NCI-H82 treated with DMSO at 0.1 percent for 48 hours (cell line): Measurements from ENCODE around the gene IL1RAP.
A peak's percentile ranks its signal among the peaks of the same experiment; 100 is the strongest.

Source experiments
- DNase-seq: peaks from one replicate; lab custom pipeline; 2025; ENCODE audit not compliant: unreplicated experiment; lab: John Stamatoyannopoulos, UW

Gene IL1RAP

GRCh38 chr3:190541008-190541407, 27.1 kb downstream of the IL1RAP start:
- DNase-seq: no peak

GRCh38 chr3:190541560-190541959, 27.7 kb downstream of the IL1RAP start:
- DNase-seq: no peak

DNA sequence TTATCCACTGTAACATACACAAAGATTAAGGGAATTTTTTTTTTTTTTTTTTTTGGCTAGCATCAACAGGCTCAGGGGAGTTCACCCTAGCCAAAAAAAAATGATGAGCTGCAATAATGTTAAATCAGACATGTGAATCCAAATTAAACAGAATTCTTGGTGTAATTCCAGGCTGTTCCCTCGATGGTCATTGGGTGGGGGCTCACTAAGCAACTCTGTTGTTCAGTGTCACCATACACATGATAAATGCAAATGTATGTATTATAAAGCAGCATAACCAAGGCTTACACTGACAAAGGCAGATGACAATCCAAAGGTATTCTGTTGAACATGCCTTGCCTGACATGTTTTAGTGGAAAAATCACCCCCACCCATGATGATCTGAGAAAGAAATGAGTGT, 29.0 kb downstream of the IL1RAP start:
- DNase-seq: no peak

DNA sequence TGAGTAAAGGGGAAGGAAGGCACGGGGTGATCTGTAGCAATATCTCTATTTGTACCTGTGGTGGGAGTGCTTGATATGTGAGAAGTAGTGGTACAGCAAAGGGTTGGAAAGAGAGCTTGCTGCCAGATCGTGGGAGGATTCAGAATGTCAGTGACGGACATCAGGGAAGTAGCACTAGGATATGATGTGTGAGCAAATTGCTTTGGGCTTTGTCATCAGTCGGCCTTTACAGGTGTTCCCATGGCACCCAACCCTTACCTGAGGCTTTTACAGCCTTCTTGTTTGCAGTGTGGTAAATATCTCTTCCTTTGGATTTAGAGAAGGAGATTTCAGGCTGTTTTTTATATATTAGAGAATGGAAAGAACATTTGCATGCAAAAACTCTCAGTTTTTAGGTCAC, 29.8 kb downstream of the IL1RAP start:
- no peak for DNase-seq

DNA sequence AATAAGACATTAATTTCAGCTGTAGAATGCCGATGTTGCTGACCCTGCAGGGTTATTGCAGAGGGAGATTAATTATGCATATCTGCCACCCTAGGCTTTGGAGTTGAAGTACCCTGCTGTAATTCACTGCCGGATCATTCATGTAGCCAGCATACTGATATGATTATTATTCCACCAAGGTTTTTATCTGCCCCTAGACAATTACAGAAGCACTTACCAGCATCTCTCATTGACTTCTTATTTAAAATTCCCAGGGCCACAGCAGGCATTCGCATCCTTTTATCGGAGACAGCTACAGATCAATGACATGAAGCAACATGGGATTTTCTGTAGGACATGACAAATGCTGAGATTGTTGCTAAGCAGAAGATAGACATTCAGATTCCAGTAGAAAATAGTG, 31.3 kb downstream of the IL1RAP start:
- DNase-seq: no peak

DNA sequence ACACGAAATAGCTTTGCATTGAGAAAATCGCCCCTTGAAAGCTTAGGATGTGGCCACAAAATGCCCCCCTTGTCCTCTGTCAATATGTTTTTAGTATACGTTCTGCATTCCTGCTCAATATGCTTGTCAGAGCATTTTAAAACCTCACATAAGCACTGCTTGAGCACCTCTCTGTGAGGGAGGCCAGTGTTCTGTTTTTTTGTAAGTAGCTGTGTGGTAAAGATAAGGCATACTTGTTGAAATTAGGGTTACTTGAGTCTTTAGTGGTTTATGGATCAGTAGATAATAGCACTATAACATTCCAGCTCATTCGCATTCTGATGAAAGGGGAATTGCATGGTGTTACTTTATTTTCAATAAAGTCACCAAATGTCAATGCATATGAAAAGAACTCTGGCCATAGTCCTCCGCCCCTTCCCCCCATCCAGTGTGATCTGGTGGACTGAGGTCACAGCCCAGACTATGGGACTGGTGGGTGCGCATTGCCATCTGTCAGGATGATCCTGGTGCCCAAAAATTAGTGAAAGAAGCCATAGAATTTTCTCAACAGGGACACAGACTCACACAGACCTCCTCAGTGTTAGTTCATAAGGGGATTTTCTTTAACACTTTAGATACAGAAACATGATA, 33.1 kb downstream of the IL1RAP start:
- DNase-seq: no peak

DNA sequence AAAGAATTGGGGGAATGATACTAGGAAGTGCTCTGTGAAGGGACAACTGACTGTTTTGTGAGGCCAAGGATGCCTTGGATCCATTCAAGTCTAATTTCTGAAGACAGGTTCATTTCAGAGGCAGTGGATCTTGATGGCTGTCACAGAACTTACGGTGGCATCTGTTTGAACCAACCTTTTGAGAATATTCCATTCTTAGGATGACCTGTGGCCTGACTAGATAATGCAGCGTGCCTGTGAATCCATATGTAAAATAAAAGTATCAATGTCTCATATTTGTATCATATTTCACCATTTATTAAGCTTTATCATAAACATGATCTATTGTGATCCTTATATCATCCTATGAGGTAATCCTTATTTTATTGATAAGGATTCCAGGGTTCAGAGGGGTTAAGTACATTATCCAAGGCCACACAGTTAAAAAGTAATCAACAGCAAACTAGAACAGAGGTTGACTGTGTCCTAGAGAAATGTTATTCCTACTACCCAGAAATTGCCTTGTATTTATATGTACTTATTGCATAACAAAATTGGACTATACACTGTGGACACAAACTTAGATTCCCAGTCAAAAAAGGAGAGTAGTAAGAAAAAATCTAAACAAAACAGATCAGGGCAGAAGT, 34.3 kb downstream of the IL1RAP start:
- DNase-seq: no peak

- no peak for DNase-seq
These were observed 38.1 kb downstream of the IL1RAP start for GRCh38 chr3:190552021-190552420.

DNA sequence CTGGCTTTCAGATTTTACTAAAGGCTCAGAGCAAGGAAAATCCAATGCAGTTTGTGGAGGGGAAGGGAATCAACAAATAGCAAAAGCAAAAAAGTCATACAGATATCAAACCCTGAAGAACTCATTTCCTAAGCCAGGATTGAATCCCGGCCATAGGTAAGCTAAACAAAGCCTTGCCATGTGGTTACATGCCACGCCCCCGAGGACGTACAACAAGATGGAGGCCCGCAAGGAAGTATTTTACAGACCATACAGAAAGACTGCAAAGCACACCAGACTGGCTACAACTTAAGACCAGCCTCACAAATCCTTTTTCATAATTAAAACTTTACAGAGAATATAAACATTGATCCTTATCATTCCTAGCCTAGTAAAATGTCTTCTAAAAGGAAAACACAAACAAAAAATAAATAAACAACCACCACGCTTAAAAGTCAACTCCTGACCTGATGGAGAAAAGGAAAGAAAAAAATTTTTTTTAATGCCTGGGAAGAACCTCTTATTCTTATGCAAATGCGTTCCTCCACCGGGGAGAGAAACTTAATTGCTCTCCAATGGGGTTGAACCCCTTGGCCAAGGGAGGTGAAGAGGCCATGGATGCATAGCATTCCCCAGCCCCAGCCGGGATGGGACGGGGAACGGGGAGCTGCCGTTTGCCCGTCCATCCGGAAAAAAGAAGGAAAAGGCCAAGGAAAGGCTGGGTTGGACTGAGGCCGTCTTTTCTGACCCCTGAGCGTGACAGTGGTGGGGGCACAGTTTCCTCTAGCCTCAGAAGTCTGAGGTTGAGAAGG, 39.3 kb downstream of the IL1RAP start:
- DNase-seq: peak; percentile 22

GRCh38 chr3:190554197-190554596, 40.3 kb downstream of the IL1RAP start:
- no peak for DNase-seq

DNA sequence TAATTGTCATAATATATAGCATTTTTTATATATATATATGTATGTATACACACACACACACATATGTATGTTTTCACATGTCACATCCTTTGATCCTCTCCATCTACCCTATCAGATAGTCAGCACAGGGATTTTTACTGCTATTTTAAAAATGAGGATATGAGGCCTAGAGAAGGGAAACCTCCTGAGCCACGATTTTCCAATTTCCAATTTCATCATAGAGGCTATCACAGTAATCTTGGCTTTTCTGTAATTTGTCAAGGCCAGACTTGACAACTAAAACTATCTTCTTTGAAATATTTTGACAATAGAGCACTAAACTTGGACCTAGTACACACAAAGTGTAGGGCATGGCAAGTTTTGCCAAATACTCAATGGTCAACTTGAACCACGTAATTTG, 42.5 kb downstream of the IL1RAP start:
- no peak for DNase-seq

DNA sequence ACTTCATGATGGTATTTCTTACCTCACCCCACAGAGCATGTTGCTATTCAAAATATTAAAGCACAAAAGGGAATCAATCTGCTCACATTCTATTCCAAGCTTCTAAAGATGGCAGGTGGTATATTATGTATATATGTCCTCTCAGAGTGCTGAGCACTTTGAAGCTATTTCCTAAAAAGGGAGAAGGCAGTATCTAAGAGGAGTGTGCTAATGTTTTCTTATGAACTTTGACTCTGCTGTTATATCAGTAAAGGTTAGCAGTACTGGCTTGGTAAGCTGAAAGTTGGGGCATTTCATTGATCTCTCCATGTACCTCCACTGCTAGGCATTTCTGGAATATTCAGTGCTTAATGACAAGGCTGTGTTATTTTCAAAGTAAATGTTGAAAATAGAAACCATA, 43.4 kb downstream of the IL1RAP start:
- DNase-seq: no peak

- DNase-seq: no peak
These were observed 44.4 kb downstream of the IL1RAP start for GRCh38 chr3:190558316-190558715.

DNA sequence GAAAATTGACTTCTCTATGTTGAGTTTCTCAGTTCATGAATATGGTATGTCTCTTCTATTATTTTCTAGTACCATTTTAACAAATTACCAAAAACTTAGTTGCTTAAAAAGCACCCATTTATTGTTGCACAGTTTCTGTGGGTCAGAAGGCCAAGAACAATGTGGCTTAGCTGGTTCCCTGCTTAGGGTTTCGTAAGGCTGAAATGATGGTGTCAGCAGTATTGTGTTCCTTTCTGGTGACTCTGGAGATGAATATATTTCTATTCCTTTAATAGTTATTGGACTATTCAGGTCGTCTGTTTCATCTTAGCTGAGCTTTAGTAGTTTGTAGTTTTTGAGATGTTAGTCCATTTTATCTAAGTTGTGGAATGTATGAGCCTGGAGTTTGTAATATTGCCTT, 44.9 kb downstream of the IL1RAP start:
- no peak for DNase-seq

DNA sequence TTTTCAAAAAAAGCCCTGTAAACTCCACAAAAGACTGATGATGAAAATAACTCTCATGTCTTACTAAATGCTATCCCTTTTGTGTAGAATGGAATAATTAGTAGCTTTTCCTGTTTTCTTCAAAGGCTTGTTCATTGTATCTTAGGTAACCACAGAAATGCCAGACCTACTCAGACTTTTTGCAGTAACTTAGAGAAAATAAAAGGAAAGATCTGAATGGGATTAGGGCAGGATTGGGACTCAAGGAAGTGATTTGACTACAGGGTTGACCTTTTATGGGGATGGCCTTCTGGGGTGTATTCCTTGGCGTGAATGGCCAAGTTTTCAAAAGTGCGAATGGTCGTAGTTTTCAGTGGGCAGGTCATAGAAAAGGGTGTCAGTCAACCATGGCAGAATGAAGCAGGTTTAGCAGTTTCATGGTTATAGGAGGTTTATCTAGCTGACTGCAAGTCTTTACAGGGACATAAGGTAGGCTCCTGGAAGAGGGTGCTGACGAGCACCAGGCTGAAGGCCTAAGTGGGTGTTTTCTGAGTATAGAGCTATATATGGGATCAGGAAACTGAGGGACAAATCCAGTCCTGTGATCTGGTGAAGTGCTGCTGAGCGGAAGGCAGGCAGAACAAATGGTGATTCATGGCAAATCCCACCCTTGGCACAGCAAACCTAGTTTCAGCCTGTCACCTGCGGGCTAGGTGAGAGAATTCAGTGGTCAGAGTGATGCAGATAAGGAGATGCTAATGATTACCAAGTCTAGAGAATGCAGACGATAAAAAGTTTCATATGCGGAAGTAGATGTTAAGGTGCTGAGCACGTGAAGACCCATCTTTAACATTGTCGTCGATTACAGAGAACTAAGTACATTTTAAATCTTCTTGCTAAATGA, 46.4 kb downstream of the IL1RAP start:
- DNase-seq: peak; percentile 19

DNA sequence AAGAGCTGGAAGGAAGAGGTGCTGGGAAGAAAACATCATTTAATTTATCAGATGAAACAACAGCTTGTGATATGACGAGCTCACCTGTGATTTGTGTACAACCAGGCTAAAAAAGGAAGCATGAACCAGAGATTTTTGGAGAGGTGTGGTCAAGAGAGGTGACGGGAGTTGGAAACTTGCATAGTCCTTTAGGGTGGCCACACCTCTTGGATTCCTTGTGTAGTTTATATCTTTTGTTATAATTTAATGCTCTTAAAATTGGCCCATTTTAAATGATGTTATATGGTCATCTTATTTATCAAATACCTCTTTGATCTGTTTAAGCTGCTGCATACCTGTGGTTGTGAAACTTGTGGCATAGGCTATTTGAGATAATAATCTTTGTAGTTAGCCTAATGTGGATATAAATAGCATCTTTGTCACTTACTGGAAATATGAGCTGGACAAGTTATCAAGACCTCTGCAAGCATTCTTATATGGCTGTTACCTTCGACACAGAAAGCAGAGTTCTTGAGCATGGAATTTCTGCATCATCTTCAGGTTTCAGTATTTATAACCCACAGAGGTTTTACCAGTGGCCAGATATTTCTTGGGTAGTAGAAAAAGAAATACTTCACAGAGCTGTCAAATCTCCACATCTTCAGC, 49.1 kb downstream of the IL1RAP start:
- DNase-seq: no peak

- DNase-seq: no peak
These were observed 50.3 kb downstream of the IL1RAP start for GRCh38 chr3:190564175-190564574.

- DNase-seq: peak; percentile 92
These were observed 52.4 kb downstream of the IL1RAP start for GRCh38 chr3:190566043-190566933.

- DNase-seq: no peak
These were observed 54.2 kb downstream of the IL1RAP start for GRCh38 chr3:190568036-190568435.

DNA sequence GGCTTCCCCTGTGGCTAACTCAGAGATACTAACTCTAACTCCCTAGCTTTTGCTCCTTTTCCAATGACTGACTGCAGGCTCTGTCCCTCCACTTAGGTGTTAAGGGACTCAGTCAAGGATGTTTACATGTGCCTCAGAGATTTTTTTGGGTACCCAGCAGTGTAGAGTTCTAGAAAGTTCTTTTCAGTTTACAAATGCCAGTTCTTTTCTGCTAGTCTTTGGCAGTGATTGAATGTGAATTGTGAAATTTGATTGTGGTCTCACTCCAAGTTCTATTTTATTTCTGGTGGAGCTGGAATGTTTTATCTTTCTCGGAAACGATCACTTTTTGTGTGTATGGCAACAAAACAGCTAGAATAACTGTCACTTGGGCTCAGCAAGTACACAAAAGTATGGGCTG, 60.6 kb downstream of the IL1RAP start:
- no peak for DNase-seq
